ENCODE measurements around the gene FIZ1.

DNA sequence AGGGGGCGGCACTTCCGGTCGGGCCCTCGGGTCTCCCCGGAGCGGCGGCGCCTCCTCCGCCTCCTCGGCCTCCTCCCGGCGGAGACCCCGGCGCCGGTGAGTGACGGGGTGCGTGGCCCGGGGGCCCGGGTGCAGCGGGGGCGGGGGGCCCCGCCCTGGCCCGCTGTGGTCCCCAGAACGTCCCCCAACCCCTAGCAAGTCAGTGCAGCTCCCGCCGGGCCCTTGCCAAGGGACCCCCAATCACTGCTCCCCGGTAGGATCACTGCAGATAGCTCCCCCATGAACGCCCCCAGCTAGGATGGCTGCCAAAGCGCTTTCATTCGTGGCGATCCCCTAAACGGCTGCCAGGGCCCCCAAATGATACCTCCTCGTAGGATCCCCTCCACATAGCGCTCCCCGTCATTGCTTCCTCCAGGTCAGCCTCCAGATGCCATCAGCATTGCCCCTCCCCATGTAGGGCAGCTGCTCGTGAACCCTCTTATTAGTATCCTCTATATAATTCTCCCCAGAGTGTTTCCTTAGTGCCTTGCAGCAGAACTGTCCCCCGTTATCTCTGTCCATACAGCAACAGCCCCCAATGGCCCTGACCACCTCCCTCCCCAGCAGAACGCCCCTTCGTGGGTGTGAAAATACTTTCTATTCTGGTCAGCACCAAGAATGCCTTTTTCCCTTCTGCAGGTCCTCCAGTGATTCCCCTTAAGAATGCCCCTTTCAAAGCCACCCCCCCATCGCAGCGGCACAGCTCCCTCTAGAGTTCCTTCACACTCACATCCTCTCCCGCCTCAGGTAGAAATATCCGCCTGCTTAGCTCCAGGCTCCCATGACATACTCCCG is 6.5 kb upstream of the FIZ1 start, which contains the start of gene ZNF865:
- TF ChIP-seq, protein P1, sequence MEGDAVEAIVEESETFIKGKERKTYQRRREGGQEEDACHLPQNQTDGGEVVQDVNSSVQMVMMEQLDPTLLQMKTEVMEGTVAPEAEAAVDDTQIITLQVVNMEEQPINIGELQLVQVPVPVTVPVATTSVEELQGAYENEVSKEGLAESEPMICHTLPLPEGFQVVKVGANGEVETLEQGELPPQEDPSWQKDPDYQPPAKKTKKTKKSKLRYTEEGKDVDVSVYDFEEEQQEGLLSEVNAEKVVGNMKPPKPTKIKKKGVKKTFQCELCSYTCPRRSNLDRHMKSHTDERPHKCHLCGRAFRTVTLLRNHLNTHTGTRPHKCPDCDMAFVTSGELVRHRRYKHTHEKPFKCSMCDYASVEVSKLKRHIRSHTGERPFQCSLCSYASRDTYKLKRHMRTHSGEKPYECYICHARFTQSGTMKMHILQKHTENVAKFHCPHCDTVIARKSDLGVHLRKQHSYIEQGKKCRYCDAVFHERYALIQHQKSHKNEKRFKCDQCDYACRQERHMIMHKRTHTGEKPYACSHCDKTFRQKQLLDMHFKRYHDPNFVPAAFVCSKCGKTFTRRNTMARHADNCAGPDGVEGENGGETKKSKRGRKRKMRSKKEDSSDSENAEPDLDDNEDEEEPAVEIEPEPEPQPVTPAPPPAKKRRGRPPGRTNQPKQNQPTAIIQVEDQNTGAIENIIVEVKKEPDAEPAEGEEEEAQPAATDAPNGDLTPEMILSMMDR (IDR thresholded peaks at IDR 0.05) = peak; percentile 43 to 77 (median 64)
- TF ChIP-seq POLR2A (IDR thresholded peaks at IDR 0.05) = no peak

Data from heart left ventricle (tissue), 13 donors.